Measurements from ENCODE around the gene SHROOM3. TPM values are rescaled to one million over a fixed set of nuclear protein-coding genes. Genes with fewer than 3 reads are reported as not detected.

Gene SHROOM3
- total and polyA plus RNA-seq, 2 donors (not counting 3 experiments of a cell fraction or from before 2014, with no cell fraction given): 2.7 to 6.7 TPM

- intact Hi-C loops (cut with micrococcal nuclease) (loop anchor here (2.0 to 5.0 kb wide), 2 partner anchors 44 to 91 kb away; no protein-coding TSS in a partner anchor), dilution Hi-C loops (cut with MboI; ENCODE audit: extremely low pct_ligation_motif_present, low sequenced_read_pairs) (no loop called here)
- ChIA-PET CTCF (interaction anchor here (1.0 kb wide), 3 partner anchors 10 to 212 kb away, joined by 3 to 4 read pairs (median 4); no protein-coding TSS in a partner anchor), POLR2A (no interaction called here)
- peak overlapping the region; percentile 96 for H3K4me2 ChIP-seq (ENCODE audit: insufficient read depth, low read length)
- DNase-seq (ENCODE audit: low read depth, low spot score) (no peak), FAIRE-seq (peak; percentile 52)
- H3K79me2 ChIP-seq (ENCODE audit: control insufficient read depth, insufficient read depth, low read length): no peaks in the 10 kb centered on the region
- BruUV-seq (replicated peaks): no TSS peak
- H2AFZ ChIP-seq (ENCODE audit: low read depth, low read length): peak overlapping the region; percentile 66
- no peaks in the 10 kb centered on the region for H3K9me1 ChIP-seq (replicated peaks; ENCODE audit: control insufficient read depth, extremely low read depth, insufficient read depth, low read length)
- TF ChIP-seq POLR2AphosphoS5 (IDR thresholded peaks at IDR 0.05; ENCODE audit: insufficient read depth, low read depth, low read length) (no peak), GATA2 (IDR thresholded peaks at IDR 0.05; ENCODE audit: insufficient read depth, insufficient read length, low read depth, low read length) (no peak), EZH2 (IDR thresholded peaks at IDR 0.05; ENCODE audit: borderline replicate concordance, low read depth, low read length, severe bottlenecking) (no peak), CTCF (IDR thresholded peaks at IDR 0.05; ENCODE audit: extremely low read depth in 1 of 2, insufficient read depth in 1 of 2, low read depth in 1 of 2, low read length in 2 of 2) (no peak), JUN (IDR thresholded peaks at IDR 0.05; ENCODE audit: borderline replicate concordance, insufficient read depth, insufficient read length, low read depth) (no peak), FOS (IDR thresholded peaks at IDR 0.05; ENCODE audit: borderline replicate concordance, insufficient read depth, low read length) (no peak), MYC (IDR thresholded peaks at IDR 0.05; ENCODE audit: low read depth, low read length) (no peak), POLR2A (IDR thresholded peaks at IDR 0.05; ENCODE audit: low read depth, low read length) (no peak), MAX (IDR thresholded peaks at IDR 0.05; ENCODE audit: insufficient read depth, insufficient read length) (no peak)
- peak overlapping the region; percentile 68 for H3K9ac ChIP-seq (replicated peaks; ENCODE audit: extremely low read depth, insufficient read depth, low read length)
- H3K4me3 ChIP-seq (replicated peaks in 1 of 3; ENCODE audit: insufficient read depth in 1 of 3, low read depth in 1 of 3, low read length in 3 of 3): peak overlapping the region in 2 of 3 experiments; percentile 9 to 59
- H3K27me3 ChIP-seq (ENCODE audit: control insufficient read depth in 2 of 2, insufficient read depth in 2 of 2, low read length in 2 of 2): no peaks in the 10 kb centered on the region
- no peaks in the 10 kb centered on the region for H3K9me3 ChIP-seq (replicated peaks; ENCODE audit: control insufficient read depth, insufficient read depth, low read length)
- peaks cover 19% of the 10 kb centered on the region for H3K4me1 ChIP-seq (ENCODE audit: control insufficient read depth, extremely low read depth, insufficient read depth, low read length)
- peak overlapping the region; percentile 84 for H3K27ac ChIP-seq (ENCODE audit: insufficient read depth, low read depth, low read length)
- no peaks in the 10 kb centered on the region for H4K20me1 ChIP-seq (replicated peaks; ENCODE audit: control insufficient read depth, extremely low read depth, insufficient read depth, low read length)
- H3K36me3 ChIP-seq (ENCODE audit: control insufficient read depth in 2 of 2, extremely low read depth in 1 of 2, insufficient read depth in 2 of 2, low read length in 2 of 2): no peaks in the 10 kb centered on the region
Measured at GRCh38 chr4:76546327-76546726, 111.3 kb downstream of the SHROOM3 start.

Measured in endothelial cell of umbilical vein (primary cell).